Stimulated activated CD4-positive, alpha-beta T cell treated with anti-CD3 and anti-CD28 coated beads, Interleukin-1b, Interleukin-23, amount 100 ng/mL, for 1 hour (primary cell): ENCODE measurements around the gene PRSS2.
A peak's percentile ranks its signal among the peaks of the same experiment; 100 is the strongest.
"Not testable (repeated sequence)": the region's sequence is repeated elsewhere in the genome, so short reads cannot be mapped to it uniquely, and the experiment has no call there.

ENCODE experiments used
- DNase-seq, 2 donors: peaks; one replicate each; pipeline ENCODE4 v3.0.0-alpha.2; 2020; ENCODE audit warnings: low read depth in 2 of 2

Gene PRSS2

GRCh38 chr7:142759433-142759832 lies 11.3 kb upstream of the PRSS2 start:
- no peak for DNase-seq

DNA sequence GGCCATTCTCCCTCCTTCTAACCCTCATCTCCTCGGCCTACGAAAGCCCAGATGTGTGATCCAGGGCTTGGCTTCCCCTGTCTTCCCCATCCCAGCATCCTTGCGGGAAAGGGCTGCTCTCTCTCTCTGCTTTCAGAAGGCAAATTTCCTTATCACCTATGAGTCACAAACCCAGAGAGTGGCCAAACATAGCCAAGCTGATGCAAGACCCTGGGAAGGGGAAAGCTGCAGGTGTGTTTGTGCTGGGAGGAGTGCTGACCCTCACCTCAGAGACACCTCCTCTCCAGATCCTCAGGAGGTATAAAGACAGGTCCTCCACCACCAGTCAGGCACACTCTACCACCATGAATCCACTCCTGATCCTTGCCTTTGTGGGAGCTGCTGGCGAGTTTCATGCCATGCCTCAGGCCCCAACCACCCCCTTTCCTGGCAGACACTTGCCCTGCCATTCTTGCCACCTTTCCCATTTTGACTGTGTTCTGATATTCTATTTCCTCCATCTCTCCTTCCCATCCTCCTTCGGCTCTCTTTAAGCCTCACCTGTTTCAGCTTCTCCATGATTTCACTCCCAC lies 10.6 kb upstream of the PRSS2 start:
- no peak for DNase-seq

DNA sequence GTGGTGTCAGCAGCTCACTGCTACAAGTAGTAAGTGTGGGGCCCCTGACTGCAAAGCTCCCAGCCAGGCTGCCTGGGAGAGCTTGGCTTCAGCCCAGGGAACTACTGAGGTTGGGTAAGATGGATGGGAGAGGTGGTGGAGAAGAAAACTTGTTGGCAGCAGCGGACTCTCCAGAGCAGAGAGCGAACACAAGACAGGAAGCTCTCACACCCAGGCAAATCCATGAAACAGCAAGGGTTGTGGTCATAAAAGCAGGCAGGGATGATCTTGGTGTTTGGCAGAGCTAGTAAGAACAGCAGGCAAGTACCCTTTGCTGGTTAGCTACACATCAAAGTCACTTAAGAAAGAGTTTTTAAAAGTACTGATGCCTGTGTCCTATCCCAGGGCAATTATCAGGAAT lies 9.2 kb upstream of the PRSS2 start:
- DNase-seq, result not testable (repeated sequence)

DNA sequence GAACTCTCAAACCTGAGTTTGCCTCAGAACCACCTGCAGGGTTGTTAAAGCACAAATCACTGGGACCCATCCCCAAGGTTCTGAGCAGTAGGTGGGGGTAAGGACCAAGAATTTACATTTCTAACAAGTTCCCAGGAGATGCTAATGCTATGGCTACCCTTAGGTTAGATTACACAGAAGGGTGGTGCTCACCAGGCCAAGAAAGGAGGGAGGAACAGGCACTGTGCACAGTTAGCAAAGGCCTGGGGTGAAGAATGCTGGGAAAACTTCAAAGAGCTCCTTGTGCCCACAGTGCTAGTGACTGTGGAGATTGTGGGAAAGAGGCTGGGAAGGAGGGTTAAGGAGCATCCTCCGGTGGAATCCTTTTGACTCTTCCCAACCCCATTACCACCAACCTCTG lies 8.7 kb upstream of the PRSS2 start:
- no peak for DNase-seq

GRCh38 chr7:142767451-142767850 lies 3.3 kb upstream of the PRSS2 start:
- no peak for DNase-seq

- DNase-seq, result no peak
These were observed 2.9 kb upstream of the PRSS2 start for GRCh38 chr7:142767861-142768260.

- not testable (repeated sequence) for DNase-seq
These were observed 1.9 kb upstream of the PRSS2 start for GRCh38 chr7:142768885-142769284.

GRCh38 chr7:142771353-142771723 lies 568 bp downstream of the PRSS2 start:
- no peak for DNase-seq

- no peak for DNase-seq
These were observed 1.3 kb downstream of the PRSS2 start for GRCh38 chr7:142772051-142772450.

- DNase-seq, result no peak
These were observed 1.9 kb downstream of the PRSS2 start for GRCh38 chr7:142772673-142773072.

- DNase-seq, result no peak
These were observed 2.5 kb downstream of the PRSS2 start for GRCh38 chr7:142773230-142773629.

DNA sequence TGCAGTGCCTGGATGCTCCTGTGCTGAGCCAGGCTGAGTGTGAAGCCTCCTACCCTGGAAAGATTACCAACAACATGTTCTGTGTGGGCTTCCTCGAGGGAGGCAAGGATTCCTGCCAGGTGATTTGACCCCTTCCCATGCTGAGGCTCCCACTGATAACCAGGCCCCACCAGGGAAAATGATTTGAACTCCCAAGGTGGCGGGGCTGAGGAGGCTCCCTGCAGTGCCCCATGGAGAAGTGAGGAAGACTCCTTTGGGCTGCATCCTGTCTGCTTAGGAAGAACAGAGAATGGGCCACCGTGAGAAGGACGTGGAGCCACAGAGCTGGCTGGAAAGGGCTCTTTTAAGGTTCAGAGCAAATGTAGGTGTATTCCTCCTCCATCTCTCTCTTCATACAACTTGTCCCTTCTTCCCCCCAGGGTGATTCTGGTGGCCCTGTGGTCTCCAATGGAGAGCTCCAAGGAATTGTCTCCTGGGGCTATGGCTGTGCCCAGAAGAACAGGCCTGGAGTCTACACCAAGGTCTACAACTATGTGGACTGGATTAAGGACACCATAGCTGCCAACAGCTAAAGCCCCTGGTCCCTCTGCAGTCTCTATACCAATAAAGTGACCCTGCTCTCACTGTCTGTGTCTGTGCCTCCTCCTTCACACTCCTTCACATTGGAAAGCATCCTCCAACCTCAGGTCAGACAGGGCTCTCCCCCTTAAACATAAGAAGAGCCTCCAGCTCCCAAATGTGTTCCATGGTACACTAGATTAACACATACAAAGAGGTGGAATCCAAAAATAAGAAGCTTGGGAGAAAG lies 3.4 kb downstream of the PRSS2 start:
- DNase-seq, result no peak

DNA sequence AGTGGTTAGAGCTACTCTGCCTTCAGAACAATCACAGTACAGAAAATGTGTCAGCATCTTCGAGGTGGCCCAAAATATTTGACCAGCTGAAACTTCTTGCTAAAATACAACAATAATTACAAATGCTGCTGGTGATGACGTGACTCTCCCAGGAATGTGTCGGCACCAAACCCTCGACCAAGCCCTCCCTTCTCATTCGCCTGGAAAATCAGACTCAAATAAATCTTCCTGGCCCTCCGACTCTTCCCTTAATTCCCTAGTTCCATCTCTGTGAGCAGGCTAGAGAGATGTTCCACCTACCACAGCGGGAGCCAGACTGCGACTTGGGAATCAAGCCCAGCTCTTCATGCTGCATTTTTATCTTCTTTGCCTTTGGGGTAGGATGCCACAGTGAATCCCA lies 4.1 kb downstream of the PRSS2 start:
- no peak for DNase-seq

DNA sequence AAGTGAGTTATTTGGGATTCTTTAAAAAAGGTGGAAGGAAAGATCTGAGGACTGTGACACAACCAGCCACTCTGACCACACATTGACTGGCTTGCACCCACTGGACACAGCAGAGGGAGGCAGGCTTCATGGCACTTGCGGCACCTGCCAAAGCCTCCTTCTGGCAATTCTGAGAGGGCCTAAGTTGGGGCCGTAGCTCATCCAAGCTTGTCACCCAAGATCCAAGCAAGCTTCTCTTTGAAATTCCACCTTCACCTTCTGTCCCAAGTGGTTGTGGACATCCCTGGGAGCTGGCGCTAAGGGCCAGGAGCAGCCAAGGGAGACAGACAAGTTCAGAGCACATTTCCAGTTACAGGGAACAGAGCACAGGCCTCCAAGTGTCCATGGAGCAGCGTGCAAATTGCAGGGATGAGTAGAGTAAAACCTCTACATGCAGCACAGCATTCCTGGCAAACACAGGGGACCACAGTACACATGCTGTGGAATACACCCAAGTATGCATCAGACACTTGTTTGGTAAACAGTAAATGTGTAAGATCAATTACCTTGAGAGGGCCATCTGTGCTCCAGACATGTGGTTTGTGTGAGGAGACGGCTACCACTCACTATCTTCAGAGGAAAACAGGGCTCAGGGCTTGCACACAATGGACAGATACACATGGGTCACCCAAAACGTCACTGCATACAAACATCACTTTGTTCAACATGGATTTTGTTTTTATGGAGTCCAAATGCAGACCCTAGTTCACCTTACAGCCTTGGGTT lies 4.8 kb downstream of the PRSS2 start:
- not testable (repeated sequence) for DNase-seq

DNA sequence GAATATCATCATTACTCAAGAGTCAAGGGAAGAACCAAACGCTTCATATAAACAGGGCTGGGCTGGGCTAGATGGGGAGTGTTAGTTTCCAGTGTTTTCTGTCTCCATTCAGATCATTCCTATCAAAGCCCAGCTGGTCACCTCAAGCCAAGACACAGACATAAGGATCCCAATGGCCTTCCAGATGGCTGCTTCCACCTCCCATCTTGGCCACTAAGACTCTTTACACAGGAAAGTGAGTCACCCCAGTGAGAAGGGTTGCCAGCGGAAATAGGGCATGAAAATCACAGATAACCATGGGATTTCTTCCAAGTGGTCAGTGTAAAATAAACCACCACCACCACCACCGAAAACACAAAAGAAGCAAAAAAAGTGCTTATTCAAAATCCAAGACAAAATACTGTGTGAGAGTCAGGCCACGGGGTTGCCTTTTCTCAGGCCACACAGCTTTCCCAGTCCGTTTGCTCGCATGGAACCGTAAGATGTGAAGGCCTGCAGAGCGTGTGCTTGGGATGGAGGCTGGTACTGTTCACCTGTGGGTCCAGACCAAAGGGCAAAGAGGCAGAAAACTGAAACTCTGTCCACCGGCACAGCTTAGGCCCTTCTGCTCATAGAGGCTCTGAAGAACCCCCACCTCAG lies 5.6 kb downstream of the PRSS2 start:
- DNase-seq, result no peak

- DNase-seq, result not testable (repeated sequence)
These were observed 6.1 kb downstream of the PRSS2 start for GRCh38 chr7:142776845-142777225.

DNA sequence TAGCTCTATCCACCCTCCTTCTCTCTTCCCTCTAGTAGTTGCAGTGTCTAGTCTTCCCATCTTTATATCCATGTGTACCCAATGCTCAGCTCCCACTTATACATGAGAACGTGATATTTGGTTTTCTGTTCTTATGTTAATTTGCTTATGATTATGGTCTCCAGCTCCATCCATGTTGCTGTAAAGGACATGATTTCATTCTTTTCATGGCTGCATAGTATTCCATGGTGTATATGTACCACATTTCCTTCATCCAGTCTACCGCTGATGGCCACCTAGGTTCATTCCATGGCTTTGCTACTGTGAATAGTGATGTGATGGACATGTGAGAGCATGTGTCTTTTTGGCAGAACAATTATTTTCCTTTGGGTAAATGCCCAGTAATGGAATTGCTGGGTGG lies 6.5 kb downstream of the PRSS2 start:
- DNase-seq, result no peak

DNA sequence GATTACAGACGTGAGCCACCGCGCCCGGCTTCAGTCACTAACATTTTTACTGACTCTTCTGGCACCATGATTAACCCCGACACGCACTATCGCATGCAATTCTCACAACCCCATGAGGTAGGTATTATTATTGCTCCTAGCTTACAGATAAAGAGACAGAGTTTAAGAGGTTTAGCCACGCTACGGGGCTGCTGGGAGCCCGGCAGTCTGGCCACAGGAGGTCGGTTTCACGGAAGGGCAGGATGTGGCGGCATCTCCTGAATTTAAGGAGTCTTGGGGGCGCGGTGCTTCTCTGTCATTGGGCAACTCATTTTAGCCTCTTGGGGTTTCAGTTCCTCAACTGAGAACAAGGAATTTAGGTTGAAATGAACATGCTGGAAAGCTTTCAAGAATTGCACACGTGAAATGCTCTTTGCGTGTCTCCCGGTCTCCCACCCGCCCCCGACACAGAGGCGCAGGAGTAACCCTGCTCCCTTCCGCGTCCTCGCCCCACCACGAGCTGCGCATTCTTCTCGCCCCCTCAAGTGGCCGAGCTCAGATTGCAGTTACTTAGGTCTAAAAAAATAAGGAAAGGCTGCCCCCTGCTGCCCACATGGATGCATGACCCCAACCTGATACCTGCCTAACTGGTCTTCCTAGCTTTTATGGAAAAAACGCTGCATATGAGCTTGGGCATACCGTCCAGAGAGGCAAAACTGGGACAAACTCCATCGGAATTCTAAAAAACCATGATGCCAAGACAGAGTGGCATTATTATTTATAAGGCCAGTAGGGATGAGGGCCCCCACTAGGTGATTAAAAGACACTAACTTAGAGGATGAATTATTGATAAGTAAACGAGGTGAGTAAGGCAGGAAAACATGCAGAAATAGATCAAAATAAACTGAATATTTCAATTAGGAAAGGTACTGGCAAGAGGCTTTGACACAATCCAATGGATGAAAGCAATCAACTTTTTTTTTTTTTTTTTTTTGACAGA lies 12.4 kb downstream of the PRSS2 start:
- peak in 1 of 2 donors; percentile 57 for DNase-seq

DNA sequence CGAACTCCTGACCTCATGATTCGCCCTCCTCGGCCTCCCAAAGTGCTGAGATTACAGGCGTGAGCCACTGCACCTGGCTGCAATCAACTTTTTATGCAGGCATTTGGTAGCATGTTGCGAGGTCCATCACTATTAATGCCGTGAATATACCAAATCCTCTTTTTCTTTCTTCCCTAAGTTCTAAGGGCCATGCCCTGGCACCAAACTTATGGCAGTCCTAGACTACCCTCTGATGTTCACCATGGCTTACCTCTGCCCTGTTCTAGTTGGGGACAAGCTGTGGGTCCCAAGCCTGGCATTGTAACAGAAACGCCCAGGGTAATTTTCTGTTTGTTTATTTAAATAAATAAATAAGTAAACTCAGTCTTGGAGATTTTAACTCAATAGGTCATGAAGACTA lies 13.3 kb downstream of the PRSS2 start:
- DNase-seq, result no peak

DNA sequence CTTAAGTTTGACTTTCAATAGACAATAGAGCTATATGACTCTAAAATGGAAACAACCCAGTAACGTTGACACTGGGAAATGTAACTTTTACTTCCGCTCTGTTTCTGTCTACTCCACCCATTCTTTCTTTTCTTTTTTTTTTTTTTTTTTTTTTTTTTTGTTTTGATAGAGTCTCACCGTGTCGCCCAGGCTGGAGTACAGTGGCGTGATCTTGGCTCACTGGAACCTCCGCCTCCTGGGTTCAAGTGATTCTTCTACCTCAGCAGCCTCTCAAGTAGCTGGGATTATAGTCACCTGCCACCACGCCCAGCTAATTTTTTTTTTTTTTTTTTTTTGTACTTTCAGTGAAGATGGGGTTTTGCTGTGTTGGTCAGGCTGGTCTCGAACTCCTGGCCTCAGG lies 13.9 kb downstream of the PRSS2 start:
- DNase-seq, result no peak

DNA sequence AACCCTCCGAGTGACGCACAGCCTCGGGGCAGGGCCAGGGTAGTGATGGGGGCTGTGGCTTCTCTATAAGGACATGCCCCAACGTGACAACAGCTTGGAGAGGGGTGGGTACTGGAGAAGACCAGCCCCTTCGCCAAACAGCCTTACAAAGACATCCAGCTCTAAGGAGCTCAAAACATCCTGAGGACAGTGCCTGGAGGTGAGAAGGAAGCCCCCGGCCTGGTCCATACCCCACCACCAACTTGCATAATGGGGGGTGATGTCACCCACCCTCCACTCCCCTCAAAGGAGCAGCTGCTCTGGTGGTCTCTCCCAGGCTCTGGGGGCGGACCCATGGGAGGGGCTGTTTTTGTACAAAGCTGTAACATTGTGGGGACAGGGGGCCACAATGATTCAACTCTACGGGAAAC lies 15.1 kb downstream of the PRSS2 start:
- peak in 1 of 2 donors; percentile 74 for DNase-seq
